ENCODE data around the gene RMC1.

The RMC1 gene

DNA sequence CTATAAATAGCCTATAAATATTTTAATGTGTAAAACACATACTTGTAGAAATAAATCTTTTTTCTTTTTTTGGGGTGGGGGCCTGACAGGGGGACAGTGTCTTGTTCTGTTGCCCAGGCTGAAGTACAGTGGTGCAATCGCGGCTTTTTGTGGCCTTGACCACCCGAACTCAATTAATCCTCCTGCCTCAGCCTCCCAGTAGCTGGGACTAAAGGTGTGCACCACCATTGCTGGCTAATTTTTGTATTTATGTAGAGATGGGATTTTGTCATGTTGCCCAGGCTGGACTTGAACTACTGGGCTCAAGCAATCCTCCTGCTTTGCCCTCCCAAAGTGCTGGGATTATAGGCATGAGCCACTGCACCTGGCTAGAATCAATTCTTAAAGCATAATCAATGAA, 45.4 kb downstream of the RMC1 start:
- TF ChIP-seq POLR2AphosphoS5 (IDR thresholded peaks at IDR 0.05; ENCODE audit: low read depth) (no peak), SPI1 (IDR thresholded peaks at IDR 0.05; ENCODE audit: borderline replicate concordance, low read depth) (no peak), CTCF (IDR thresholded peaks at IDR 0.05; ENCODE audit: insufficient read depth, low read length) (no peak), GABPA (IDR thresholded peaks at IDR 0.05; ENCODE audit: low read depth) (no peak)
- TF ChIP-seq, protein P1, sequence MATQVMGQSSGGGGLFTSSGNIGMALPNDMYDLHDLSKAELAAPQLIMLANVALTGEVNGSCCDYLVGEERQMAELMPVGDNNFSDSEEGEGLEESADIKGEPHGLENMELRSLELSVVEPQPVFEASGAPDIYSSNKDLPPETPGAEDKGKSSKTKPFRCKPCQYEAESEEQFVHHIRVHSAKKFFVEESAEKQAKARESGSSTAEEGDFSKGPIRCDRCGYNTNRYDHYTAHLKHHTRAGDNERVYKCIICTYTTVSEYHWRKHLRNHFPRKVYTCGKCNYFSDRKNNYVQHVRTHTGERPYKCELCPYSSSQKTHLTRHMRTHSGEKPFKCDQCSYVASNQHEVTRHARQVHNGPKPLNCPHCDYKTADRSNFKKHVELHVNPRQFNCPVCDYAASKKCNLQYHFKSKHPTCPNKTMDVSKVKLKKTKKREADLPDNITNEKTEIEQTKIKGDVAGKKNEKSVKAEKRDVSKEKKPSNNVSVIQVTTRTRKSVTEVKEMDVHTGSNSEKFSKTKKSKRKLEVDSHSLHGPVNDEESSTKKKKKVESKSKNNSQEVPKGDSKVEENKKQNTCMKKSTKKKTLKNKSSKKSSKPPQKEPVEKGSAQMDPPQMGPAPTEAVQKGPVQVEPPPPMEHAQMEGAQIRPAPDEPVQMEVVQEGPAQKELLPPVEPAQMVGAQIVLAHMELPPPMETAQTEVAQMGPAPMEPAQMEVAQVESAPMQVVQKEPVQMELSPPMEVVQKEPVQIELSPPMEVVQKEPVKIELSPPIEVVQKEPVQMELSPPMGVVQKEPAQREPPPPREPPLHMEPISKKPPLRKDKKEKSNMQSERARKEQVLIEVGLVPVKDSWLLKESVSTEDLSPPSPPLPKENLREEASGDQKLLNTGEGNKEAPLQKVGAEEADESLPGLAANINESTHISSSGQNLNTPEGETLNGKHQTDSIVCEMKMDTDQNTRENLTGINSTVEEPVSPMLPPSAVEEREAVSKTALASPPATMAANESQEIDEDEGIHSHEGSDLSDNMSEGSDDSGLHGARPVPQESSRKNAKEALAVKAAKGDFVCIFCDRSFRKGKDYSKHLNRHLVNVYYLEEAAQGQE (IDR thresholded peaks at IDR 0.05; ENCODE audit: insufficient replicate concordance, low read depth), result no peak
- H3K27ac ChIP-seq (replicated peaks), result no peak overlapping the region

DNA sequence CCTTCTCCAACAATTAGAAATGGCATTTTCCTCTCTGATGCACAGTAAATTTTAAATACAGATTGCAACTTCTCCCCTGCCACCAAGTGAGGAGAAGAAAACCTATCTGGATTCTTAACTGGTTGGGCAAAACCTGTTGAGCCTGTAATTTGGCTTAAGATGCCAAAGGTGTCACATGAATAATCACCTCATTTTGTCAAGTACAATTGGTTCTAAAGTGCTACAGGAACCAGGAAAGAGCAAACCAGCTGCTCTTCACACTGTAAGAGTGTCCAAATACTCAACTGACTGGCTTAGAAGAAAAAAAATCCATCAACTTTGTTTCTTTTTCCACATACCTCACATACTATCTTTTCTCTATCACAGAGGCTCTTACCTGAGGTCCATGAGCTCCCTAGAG, 47.6 kb downstream of the RMC1 start:
- no peak for DNase-seq (ENCODE audit: low read depth in 1 of 2, low spot score in 1 of 2)
- no peak for TF ChIP-seq CTCF (IDR thresholded peaks at IDR 0.05; ENCODE audit: insufficient read depth, low read length)
- no peak for TF ChIP-seq GABPA (IDR thresholded peaks at IDR 0.05; ENCODE audit: low read depth)
- TF ChIP-seq, protein P1 (IDR thresholded peaks at IDR 0.05; ENCODE audit: insufficient replicate concordance, low read depth), result no peak
- TF ChIP-seq SPI1 (IDR thresholded peaks at IDR 0.05; ENCODE audit: borderline replicate concordance, low read depth), result no peak
- no peak for TF ChIP-seq POLR2AphosphoS5 (IDR thresholded peaks at IDR 0.05; ENCODE audit: low read depth)
- no peaks in the 10 kb centered on the region for H3K27me3 ChIP-seq (ENCODE audit: insufficient read depth, poor library complexity, severe bottlenecking)
- no peak overlapping the region for H3K4me3 ChIP-seq (replicated peaks; ENCODE audit: insufficient read depth, low read length)
- no peak overlapping the region for H3K27ac ChIP-seq (replicated peaks)

More for the DNA sequence above, 45.4 kb downstream of the RMC1 start:
- no peaks in the 10 kb centered on the region for H3K27me3 ChIP-seq (ENCODE audit: insufficient read depth, poor library complexity, severe bottlenecking)
- H3K4me3 ChIP-seq (replicated peaks; ENCODE audit: insufficient read depth, low read length), result no peak overlapping the region
- no peak for DNase-seq (ENCODE audit: low read depth in 1 of 2, low spot score in 1 of 2)

- DNase-seq (ENCODE audit: low read depth in 1 of 2, low spot score in 1 of 2), result no peak
- H3K27me3 ChIP-seq (ENCODE audit: insufficient read depth, poor library complexity, severe bottlenecking), result no peaks in the 10 kb centered on the region
- H3K27ac ChIP-seq (replicated peaks), result no peak overlapping the region
- no peak overlapping the region for H3K4me3 ChIP-seq (replicated peaks; ENCODE audit: insufficient read depth, low read length)
- no peak for TF ChIP-seq POLR2AphosphoS5 (IDR thresholded peaks at IDR 0.05; ENCODE audit: low read depth)
These were observed 48.7 kb downstream of the RMC1 start for GRCh38 chr18:23551978-23552377.

- TF ChIP-seq GABPA (IDR thresholded peaks at IDR 0.05; ENCODE audit: low read depth) (no peak), SPI1 (IDR thresholded peaks at IDR 0.05; ENCODE audit: borderline replicate concordance, low read depth) (no peak), POLR2AphosphoS5 (IDR thresholded peaks at IDR 0.05; ENCODE audit: low read depth) (no peak), CTCF (IDR thresholded peaks at IDR 0.05; ENCODE audit: insufficient read depth, low read length) (no peak)
- TF ChIP-seq, protein P1 (IDR thresholded peaks at IDR 0.05; ENCODE audit: insufficient replicate concordance, low read depth), result no peak
- H3K27me3 ChIP-seq (ENCODE audit: insufficient read depth, poor library complexity, severe bottlenecking), result no peaks in the 10 kb centered on the region
- H3K4me3 ChIP-seq (replicated peaks; ENCODE audit: insufficient read depth, low read length), result no peak overlapping the region
- no peak overlapping the region for H3K27ac ChIP-seq (replicated peaks)
- DNase-seq (ENCODE audit: low read depth in 1 of 2, low spot score in 1 of 2), result no peak
These were observed 49.2 kb downstream of the RMC1 start for GRCh38 chr18:23552505-23552904.
